PC-9 (cell line): ENCODE data around the gene ZMYM4. TPM values are rescaled to one million over a fixed set of nuclear protein-coding genes. Genes with fewer than 3 reads are reported as not detected.
"Not testable (repeated sequence)": the region's sequence is repeated elsewhere in the genome, so short reads cannot be mapped to it uniquely, and the experiment has no call there.

ENCODE experiments used
- BruUV-seq: library from RNA; stranded (reverse); fragments of 400-500 nt; replicated peaks from 2 replicates; lab custom pipeline; 2021; lab: Mats Ljungman, UMichigan
- CTCF ChIA-PET: fragments of 300-600 bp; sonication (Branson Sonifier 250); formaldehyde crosslinking; loops from one replicate; lab custom pipeline; 2022; ENCODE audit warnings: antibody characterized with exemption; lab: Charles Lee
- POLR2A ChIA-PET: fragments of 300-600 bp; sonication (Branson Sonifier 250); formaldehyde crosslinking; loops from one replicate; lab custom pipeline; 2022; ENCODE audit warnings: antibody characterized with exemption; ENCODE audit not compliant: unreplicated experiment; lab: Charles Lee
- DNase-seq, 2 experiments: peaks; one replicate each; pipeline versions ENCODE4 v3.0.0 to v3.0.0-alpha.2; 2015 to 2022; ENCODE audit warnings: mixed read lengths in 1 of 2
- H2AFZ ChIP-seq: fragments of 200-600 bp; sonication (generic); 2 replicates; pipeline ENCODE4 v1.8.1; 2017; ENCODE audit warnings: antibody characterized with exemption
- H3F3A ChIP-seq: fragments of 200-600 bp; sonication (generic); 2 replicates; pipeline ENCODE4 v1.8.1; 2017; ENCODE audit warnings: antibody characterized with exemption, mild to moderate bottlenecking, low read depth; ENCODE audit not compliant: insufficient read depth
- H3K27ac ChIP-seq: fragments of 200-600 bp; sonication (generic); 2 replicates; pipeline ENCODE4 v1.6.1; 2016; ENCODE audit warnings: mixed run types
- H3K27me3 ChIP-seq: fragments of 200-600 bp; sonication (generic); 2 replicates; pipeline ENCODE4 v1.6.1; 2016; ENCODE audit warnings: low read depth, mixed run types; ENCODE audit not compliant: insufficient read depth
- H3K36me3 ChIP-seq: fragments of 200-600 bp; sonication (generic); 2 replicates; pipeline ENCODE4 v1.6.1; 2016; ENCODE audit warnings: low read depth, mixed run types
- H3K4me1 ChIP-seq: fragments of 200-600 bp; sonication (generic); replicated peaks from 2 replicates; pipeline ENCODE4 v1.6.1; 2016; ENCODE audit warnings: mixed run types; ENCODE audit not compliant: insufficient read depth
- H3K4me2 ChIP-seq: fragments of 200-600 bp; sonication (generic); 2 replicates; pipeline ENCODE4 v1.6.1; 2017; ENCODE audit warnings: mixed run types
- H3K4me3 ChIP-seq: fragments of 200-600 bp; sonication (generic); 2 replicates; pipeline ENCODE4 v1.6.1; 2016; ENCODE audit warnings: mixed run types
- H3K79me2 ChIP-seq: fragments of 200-600 bp; sonication (generic); 2 replicates; pipeline ENCODE4 v1.6.1; 2017; ENCODE audit warnings: low read depth, mixed run types
- H3K9me2 ChIP-seq: fragments of 200-600 bp; sonication (generic); 2 replicates; pipeline ENCODE4 v1.8.1; 2017; ENCODE audit warnings: mild to moderate bottlenecking; ENCODE audit not compliant: insufficient read depth
- H3K9me3 ChIP-seq: fragments of 200-600 bp; sonication (generic); 2 replicates; pipeline ENCODE4 v1.8.1; 2016; ENCODE audit warnings: low read depth; ENCODE audit not compliant: insufficient read depth
- H4K20me1 ChIP-seq: fragments of 200-600 bp; sonication (generic); 2 replicates; pipeline ENCODE4 v1.8.1; 2017; ENCODE audit not compliant: insufficient read depth
- CTCF ChIP-seq: fragments of 200-600 bp; sonication (generic); conservative IDR thresholded peaks from 2 replicates; pipeline ENCODE4 v1.6.1; 2017; ENCODE audit warnings: mixed run types, antibody characterized with exemption, mild to moderate bottlenecking, moderate library complexity
- EZH2 ChIP-seq: fragments of 200-600 bp; sonication (generic); IDR thresholded peaks from 2 replicates; pipeline ENCODE4 v1.8.0; 2017; ENCODE audit warnings: antibody characterized with exemption, low read depth
- intact Hi-C: fragments of 100-400 bp; cut with micrococcal nuclease; formaldehyde crosslinking; loops from one replicate; pipeline ENCODE4 v1.10.0; 2022; ENCODE audit not compliant: unreplicated experiment
- total RNA-seq: library from RNA; stranded (reverse); gene quantifications from 2 replicates; pipeline ENCODE4 v1.2.3, GENCODE V29; 2021

Gene ZMYM4
- total RNA-seq, 1 experiment from 2014 or later = 84.4 TPM

- Histone ChIP-seq H3K79me2 (peaks cover 26% of the 10 kb centered on the region; the same call in 1 of the 2 replicates), H3K9me2 (no peaks in the 10 kb centered on the region), H2AFZ (no peak overlapping the region), H3K4me3 (no peak overlapping the region), H3K27ac (no peak overlapping the region), H3K9me3 (no peaks in the 10 kb centered on the region), H3F3A (no peaks in the 10 kb centered on the region; the same call in 1 of the 2 replicates), H3K4me1 (no peaks in the 10 kb centered on the region), H4K20me1 (0 out of 2 replicates have a peak, but pooled peaks cover 15% of the 10 kb centered on the region), H3K4me2 (no peak overlapping the region), H3K36me3 (no peaks in the 10 kb centered on the region), H3K27me3 (no peaks in the 10 kb centered on the region)
- CTCF ChIA-PET = no interaction called here
- intact Hi-C loops = no loop called here
- no peak for DNase-seq
- BruUV-seq = no TSS peak
- TF ChIP-seq EZH2 (no peak), CTCF (no peak)
- POLR2A ChIA-PET = no interaction called here
Observed at GRCh38 chr1:35324486-35324885, 56.0 kb downstream of the ZMYM4 start.

GRCh38 chr1:35326246-35326866 is 57.8 kb downstream of the ZMYM4 start:
- Histone ChIP-seq H2AFZ (no peak overlapping the region), H3K4me3 (no peak overlapping the region), H3F3A (peaks cover 6% of the 10 kb centered on the region; the same call in 1 of the 2 replicates), H3K36me3 (peaks cover 4% of the 10 kb centered on the region; the same call in 1 of the 2 replicates), H3K9me2 (no peaks in the 10 kb centered on the region), H3K79me2 (peaks cover 20% of the 10 kb centered on the region), H3K9me3 (no peaks in the 10 kb centered on the region), H3K4me1 (no peaks in the 10 kb centered on the region), H3K27ac (no peak overlapping the region), H4K20me1 (peaks cover 7% of the 10 kb centered on the region; the same call in 1 of the 2 replicates), H3K27me3 (no peaks in the 10 kb centered on the region), H3K4me2 (no peak overlapping the region)
- intact Hi-C loops = loop anchor here (2.0 kb wide), 1 partner anchor 14 kb away; no protein-coding TSS in a partner anchor
- ChIA-PET CTCF (no interaction called here), POLR2A (interaction anchor here (0.7 kb wide), 1 partner anchor 421 kb away, joined by 6 read pairs; no protein-coding TSS in a partner anchor)
- no TSS peak for BruUV-seq
- no peak for DNase-seq
- TF ChIP-seq CTCF (no peak), EZH2 (no peak)

GRCh38 chr1:35331618-35332017 is 63.1 kb downstream of the ZMYM4 start:
- DNase-seq, CTCF ChIA-PET, H3K4me2 ChIP-seq, intact Hi-C loops, H3K9me2 ChIP-seq, H3K27ac ChIP-seq, H3K4me1 ChIP-seq, H3K27me3 ChIP-seq, H3K9me3 ChIP-seq, H2AFZ ChIP-seq, H3K79me2 ChIP-seq, H3F3A ChIP-seq, POLR2A ChIA-PET, BruUV-seq, H3K4me3 ChIP-seq: not testable (repeated sequence)
- Histone ChIP-seq H3K36me3 (peaks cover 12% of the 10 kb centered on the region; the same call in 1 of the 2 replicates), H4K20me1 (peaks cover 12% of the 10 kb centered on the region; the same call in 1 of the 2 replicates)
